ENCODE results near the gene NLRP10.

Gene NLRP10

GRCh38 chr11:7986768-7987559 is 21.7 kb upstream of the NLRP10 start, which contains the start of gene EIF3F:
Gene EIF3F (plus strand): TSS chr11:7987337. CDS start chr11:7987353, 16 bp downstream.
- peak; percentile 81 for TF ChIP-seq CTCF (IDR thresholded peaks at IDR 0.05)

GRCh38 chr11:7983832-7984590 is 18.8 kb upstream of the NLRP10 start:
- TF ChIP-seq CTCF (IDR thresholded peaks at IDR 0.05) = no peak

- no peak for TF ChIP-seq CTCF (IDR thresholded peaks at IDR 0.05)
These were observed 17.4 kb upstream of the NLRP10 start for GRCh38 chr11:7982582-7983119.

- no peak for TF ChIP-seq CTCF (IDR thresholded peaks at IDR 0.05)
These were observed 16.4 kb upstream of the NLRP10 start for GRCh38 chr11:7981619-7982157.

GRCh38 chr11:7977232-7977917 is 12.1 kb upstream of the NLRP10 start:
- no peak for TF ChIP-seq CTCF (IDR thresholded peaks at IDR 0.05)

GRCh38 chr11:7974668-7975067 is 9.4 kb upstream of the NLRP10 start:
- no peak for TF ChIP-seq CTCF (IDR thresholded peaks at IDR 0.05)

GRCh38 chr11:7973011-7973410 is 7.8 kb upstream of the NLRP10 start:
- TF ChIP-seq CTCF (IDR thresholded peaks at IDR 0.05) = no peak
